Vagina (tissue), 2 donors: ENCODE results near the gene TRABD2B.

Experiments used
- CTCF ChIP-seq, 3 experiments: fragments of 450-650 bp in 2 of 3; fragments of 200-600 bp in 1 of 3; sonication (generic) in 1 of 3; IDR thresholded peaks; one replicate each; pipeline ENCODE4 v1.5.1; 2017 to 2019; ENCODE audit warnings: antibody characterized with exemption in 3 of 3, mild to moderate bottlenecking in 2 of 3, moderate library complexity in 2 of 3
- POLR2A ChIP-seq, 2 donors: fragments of 450-650 bp; IDR thresholded peaks; one replicate each; pipeline ENCODE4 v1.6.1; 2017; ENCODE audit warnings: antibody characterized with exemption in 2 of 2, mild to moderate bottlenecking in 2 of 2, moderate library complexity in 2 of 2
- POLR2AphosphoS5 ChIP-seq, 2 donors: sonication (generic); formaldehyde crosslinking; IDR thresholded peaks; one replicate each; pipeline ENCODE4 v1.9.0; 2017; ENCODE audit warnings: antibody characterized with exemption in 2 of 2, mild to moderate bottlenecking in 2 of 2, low read depth in 1 of 2; ENCODE audit not compliant: insufficient read depth in 1 of 2

- TF ChIP-seq POLR2AphosphoS5 (IDR thresholded peaks at IDR 0.05; ENCODE audit: insufficient read depth in 1 of 2, low read depth in 1 of 2) (no peak), CTCF (IDR thresholded peaks at IDR 0.05) (no peak), POLR2A (IDR thresholded peaks at IDR 0.05) (no peak)
Observed at GRCh38 chr1:47764461-47765046, 232.6 kb downstream of the TRABD2B start.
